NCI-H2227 treated with DMSO at 0.1 percent for 48 hours (cell line): ENCODE results near the gene ZBTB24.
A peak's percentile ranks its signal among the peaks of the same experiment; 100 is the strongest.
"Not testable (repeated sequence)": the region's sequence is repeated elsewhere in the genome, so short reads cannot be mapped to it uniquely, and the experiment has no call there.

ENCODE experiments used
- DNase-seq: peaks from one replicate; lab custom pipeline; 2025; lab: John Stamatoyannopoulos, UW

Gene ZBTB24

DNA sequence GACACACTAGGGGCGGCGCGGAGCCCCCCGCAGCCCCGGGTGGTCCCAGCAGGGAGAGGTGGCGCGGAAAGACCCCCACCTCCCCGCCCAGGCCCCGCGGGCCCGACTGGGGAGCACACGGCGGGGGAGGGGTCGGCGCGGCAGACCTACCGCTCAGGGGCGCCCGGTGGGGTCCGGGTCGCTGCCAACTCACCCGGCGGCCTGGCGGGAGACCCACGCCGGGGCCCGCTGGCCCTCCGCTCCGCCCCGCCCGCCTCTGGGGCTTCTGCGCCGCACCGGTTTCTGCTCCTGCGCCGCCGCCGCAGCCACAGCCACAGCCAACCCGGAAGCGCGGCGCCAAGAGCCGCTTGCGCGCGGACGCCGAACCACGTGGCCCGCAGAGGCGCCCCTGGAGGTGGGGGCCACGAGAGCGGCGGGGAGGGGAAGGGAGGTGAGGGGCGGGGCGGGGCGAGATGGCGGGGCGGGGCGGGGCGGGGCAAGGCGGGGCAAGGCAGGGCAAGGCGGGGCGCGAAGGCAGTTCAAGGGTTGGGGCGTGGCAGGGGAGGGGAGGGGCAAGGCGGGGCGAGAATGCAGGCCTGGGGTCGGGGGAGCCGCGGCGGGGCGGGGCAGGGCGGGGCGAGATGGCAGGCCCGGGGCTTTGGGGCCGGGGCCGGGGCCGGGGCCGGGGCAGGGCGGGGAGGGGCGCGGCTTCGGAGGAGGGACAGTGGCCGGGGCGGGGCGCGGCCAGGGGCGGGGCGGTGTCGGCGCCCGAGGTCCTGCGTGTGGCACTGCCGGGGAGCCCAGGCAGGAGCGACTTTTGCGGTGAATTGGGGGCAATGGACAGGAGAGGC is at the start of gene ZBTB24:
TSS of gene ZBTB24 (minus strand) at position 315 of the 830 bp plus-strand sequence. CDS start 1,193 bp downstream, outside the sequence.
- peak; percentile 58 for DNase-seq

GRCh38 chr6:109531446-109531845 is 48.4 kb upstream of the ZBTB24 start:
- no peak for DNase-seq

GRCh38 chr6:109527989-109528388 is 45.0 kb upstream of the ZBTB24 start:
- no peak for DNase-seq

- DNase-seq = peak; percentile 65
Observed at GRCh38 chr6:109526905-109527628, 44.0 kb upstream of the ZBTB24 start.

DNA sequence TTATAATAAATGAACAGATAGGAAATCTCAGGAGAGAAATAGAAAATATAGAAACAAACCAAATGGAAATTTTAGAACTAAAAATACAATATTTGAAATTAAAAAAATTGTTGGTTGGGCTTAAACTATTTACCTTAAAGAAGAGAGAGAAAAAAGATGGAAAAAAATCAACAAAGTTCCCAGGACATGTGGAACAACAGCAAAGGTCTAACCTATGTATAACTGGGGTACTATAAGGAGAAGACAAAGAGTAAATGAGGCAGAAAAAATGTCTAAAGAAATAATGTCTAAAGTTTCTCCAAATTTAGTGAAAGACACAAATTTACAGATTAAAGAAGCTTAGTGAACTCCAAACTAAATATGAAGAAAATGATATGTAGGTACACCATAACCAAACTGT is 41.1 kb upstream of the ZBTB24 start:
- no peak for DNase-seq

DNA sequence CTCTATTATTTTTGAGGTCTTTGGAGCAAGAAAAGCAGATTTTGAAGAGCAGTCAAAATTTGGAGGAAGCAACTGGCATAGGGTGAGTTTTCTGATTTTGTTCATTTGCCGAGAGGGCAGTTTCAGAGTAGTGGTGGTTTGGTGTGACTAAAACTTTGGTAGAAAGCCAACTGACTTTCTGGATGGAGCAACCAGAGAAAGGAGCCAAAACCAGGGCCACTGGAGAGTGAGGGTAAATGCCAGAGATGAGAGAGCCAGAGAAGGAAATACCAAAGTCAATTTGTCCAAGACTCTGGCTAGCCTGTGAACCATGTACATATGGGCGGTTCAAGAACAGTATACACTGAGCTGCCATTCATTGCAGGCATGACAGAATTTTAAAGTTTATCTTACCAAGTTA is 40.5 kb upstream of the ZBTB24 start:
- no peak for DNase-seq

DNA sequence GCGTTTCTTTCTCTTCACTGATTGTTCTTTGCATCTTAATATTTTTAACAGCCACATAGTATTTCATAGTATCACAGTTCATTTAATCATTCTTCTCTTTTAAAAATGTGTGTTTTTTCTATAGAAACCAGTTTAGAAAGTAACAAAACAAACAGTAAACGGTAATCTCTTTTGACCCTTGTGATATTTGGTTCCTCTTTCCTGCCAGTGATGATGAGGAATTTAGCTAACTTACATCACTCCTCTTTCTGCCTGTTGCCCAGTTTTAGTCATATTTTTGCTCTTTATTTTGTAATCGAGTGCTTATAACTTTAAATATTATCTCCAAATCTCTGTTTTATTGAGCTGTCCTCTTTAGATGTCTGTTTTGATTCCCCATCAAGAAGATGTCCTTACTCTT is 38.1 kb upstream of the ZBTB24 start:
- no peak for DNase-seq

- not testable (repeated sequence) for DNase-seq
Observed at GRCh38 chr6:109519647-109520046, 36.6 kb upstream of the ZBTB24 start.

DNA sequence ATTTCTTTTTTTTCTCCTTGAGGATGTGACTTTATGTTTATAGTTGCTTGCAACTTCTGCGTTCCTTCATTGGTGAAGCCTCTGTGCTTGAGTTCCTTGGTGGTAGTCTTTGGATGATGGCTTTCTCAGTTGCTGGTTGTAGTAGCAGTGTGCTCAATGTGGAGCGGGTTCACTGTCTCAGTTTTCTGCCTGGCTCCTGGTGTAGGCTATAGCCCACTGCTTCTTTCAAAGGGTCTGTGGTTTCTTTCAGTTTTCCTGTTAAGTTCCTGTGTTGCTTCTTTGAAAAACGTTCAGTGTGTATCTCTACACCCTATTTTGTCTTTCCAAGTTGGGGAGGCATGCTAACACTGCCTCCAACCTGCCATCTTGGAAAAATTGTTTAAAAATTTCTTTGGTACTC is 33.9 kb upstream of the ZBTB24 start:
- DNase-seq = no peak

DNA sequence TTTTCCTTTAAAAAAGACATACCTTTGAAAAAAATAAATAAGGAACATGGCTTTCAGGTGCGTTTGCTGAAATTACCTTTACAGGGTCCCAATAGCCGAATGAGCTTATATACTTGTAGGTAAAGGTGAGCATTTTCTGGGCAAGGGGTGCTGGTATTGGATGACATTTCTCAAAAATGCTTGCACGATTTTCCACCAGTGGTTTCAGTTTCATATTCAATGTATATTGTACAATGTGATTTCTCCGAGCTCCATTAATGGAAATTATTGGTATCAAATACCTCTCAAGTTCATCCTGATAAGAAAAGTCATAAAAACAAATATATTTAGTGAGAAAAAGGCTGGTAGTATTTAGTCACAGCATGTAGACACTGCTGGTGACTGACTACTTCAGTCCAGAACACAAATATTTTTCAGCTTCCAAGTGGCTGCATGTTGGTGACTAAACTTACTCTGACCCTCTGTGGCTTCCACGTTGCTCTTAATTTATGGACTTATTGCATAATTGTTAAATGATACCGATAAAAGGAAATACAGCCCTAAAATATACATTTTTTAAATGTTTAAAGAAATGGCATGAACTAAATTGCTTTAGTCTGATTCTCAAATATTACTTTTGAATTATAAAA is 32.9 kb upstream of the ZBTB24 start:
- no peak for DNase-seq

- DNase-seq = no peak
Observed at GRCh38 chr6:109514946-109515345, 31.9 kb upstream of the ZBTB24 start.

DNA sequence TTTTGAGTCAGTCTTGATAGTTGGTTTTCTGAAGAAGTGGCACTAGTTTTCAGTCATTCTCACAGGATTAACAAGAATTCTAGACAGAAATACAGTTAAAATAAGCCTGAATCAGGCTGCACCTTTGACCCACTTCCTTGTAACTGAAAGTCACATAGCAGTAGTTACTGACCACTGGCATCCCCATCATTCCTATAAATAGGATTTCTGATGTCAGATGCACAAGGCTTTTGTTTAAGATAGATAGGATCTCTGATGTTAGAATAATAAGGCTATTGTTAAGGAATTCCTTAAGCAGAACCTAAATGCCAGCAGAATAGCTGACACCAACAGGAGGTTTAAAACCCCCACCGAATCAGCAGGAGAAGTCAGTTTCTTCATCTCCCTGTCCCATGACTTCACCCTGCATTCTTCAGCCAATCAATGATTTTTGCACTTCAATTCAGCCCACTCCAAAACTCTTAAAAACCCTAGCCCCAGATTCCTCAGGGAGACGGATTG is 30.6 kb upstream of the ZBTB24 start:
- no peak for DNase-seq

DNA sequence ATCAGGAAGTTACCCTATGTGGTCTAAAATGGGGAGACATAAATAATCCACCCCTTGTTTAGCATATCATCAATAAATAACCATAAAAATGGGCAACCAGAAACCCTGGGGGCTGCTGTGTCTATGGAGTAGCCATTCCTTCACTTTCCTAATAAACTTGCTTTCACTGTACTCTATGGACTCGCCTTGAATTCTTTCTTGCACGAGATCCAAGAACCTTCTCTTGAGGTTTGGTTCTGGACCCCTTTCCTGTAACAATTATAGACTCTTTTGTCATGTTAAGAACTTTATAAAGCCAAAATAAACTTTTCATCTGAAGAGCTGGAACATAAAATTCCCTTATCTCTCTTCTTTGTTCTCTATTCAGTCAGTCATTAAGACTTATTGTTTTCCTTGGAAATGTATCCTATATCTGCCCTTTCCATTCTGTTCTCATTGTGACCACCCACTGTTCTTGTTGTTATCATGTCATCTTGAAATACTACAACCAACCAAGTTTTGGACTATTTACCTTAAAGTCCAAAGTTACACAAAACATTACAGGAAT is 29.3 kb upstream of the ZBTB24 start:
- DNase-seq = no peak

DNA sequence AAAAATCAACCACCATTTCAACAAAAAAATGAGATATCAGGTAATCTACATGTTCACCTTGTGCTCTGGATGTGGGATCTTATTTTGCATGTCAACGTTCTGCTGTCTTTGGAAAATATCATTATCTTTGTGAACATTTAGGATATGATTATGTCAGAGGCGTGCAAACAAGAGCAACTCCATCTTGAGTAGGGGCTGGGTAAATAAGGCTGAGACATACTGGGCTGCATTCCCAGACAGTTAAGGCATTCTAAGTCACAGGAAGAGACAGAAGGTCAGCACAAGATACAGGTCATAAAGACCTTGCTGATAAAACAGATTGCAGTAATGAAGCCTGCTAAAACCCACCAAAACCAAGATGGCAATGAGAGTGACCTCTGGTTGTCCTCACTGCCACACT is 28.8 kb upstream of the ZBTB24 start:
- no peak for DNase-seq

DNA sequence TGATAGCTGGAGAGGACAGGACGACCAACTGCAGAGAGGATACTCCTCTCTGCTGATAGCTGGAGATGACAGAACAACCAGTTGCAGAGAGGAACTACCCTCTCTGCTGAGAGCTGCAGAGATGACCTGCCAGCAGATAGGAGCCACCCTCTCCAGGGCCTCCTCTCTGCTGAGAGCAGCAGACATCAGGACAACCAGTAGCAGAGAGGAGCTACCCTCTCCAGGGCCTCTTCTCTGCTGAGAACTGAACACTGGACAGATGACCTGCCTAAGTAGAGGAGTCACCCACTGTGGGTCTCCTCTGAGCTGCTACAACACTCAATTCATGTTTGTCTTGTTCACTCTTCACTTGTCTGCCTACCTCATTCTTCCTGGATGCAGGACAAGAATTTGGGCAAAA is 27.3 kb upstream of the ZBTB24 start:
- DNase-seq = no peak

DNA sequence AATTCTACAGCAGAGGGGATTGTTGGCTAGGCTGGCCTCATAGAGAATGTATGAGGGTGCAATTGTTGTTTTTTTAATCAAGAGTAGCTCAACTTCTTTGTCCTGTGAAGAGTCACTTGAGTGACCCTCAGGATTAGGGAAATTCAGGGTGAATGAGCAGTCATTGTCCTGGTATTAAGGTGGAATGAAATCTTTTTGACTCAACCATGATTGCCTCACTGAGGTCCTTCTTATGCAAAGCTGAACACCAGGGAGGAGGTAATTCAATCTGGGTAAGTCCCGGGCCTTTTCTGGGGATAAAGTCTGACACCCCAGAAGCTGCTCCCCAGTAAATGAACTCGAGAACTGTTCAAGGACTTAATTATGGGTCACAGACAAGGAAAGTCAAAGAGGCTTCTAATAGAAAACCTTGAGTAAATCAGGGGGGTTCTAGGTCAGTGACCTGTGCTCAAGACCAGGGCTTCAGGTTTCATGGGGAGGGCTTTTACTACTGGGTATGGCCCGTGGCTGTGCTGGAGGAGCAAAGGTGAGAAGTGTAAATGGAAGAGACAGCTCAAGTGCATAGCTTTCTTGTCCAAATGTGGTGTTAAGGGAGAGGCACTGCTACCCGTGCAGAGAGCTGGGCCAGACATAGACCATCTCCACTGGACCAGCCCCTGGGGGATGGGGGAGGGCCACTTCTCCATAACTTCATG is 25.3 kb upstream of the ZBTB24 start:
- DNase-seq = no peak

DNA sequence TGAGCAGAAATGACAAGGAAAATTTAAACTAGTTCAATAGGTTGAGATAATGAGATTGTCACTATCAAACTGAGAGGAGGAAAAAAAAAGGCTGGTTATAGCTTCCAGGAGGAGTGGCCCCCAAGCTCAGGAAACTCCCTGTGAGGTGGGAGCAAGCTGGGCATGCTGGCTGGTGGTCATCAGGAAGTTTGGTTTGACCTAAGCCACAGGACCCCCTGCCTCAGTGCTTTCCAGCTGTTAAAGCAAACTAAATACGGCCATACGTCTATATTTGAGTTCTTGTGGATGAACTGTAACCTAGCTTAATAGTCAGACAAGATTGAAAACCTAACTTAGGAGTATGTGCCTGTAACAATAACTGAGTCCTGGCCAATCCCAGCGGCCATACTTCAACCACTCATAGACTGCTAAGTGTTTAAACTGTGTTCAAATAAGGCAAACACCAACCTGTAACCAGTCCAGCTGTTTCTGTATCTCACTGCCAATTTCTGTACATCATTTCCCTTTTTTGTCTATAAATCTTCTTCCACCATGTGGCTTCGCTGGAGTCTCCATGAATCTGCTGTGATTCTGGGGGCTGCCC is 24.6 kb upstream of the ZBTB24 start:
- DNase-seq = no peak

DNA sequence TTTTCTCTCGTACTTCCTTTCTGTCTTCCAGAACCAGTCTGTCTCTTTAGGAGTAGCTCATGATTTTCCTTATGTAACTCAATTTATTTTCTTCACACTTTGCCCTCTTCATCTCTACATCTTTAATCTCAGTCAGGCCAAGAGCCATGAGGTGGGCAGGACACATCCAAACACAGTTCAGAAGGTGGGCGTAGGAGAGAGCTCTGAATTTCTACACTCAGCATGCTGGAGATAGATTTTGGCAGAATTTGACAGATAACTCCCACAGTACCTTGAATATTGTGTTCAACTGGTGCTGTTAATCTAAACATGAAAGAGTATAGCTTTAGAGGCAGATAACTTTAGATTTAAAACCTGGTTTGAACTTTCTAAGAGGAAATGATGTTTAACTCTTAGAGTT is 23.8 kb upstream of the ZBTB24 start:
- DNase-seq = no peak

DNA sequence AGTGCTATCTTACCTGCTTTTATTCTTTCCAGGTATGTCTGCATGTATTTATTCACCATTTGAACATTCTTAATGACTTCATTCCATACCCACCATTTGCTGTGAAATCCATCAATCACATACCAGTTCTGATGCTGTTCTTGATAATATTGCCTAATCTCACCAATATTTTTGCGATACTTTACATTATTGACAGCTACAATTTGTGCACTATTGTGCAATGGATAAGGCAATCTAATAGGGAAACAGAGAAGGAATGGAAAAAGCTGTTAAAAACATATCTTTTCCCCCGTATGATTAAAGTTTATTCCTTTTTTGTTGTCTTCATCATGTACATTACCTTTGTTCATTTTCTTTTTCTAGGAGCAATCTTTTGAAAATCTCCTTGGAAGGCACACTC is 23.3 kb upstream of the ZBTB24 start:
- DNase-seq = no peak

- DNase-seq = no peak
Observed at GRCh38 chr6:109503327-109504224, 20.6 kb upstream of the ZBTB24 start.
